Measurements from ENCODE around the gene SORBS1. TPM values are rescaled to one million over a fixed set of nuclear protein-coding genes. Genes with fewer than 3 reads are reported as not detected.
A peak's percentile ranks its signal among the peaks of the same experiment; 100 is the strongest.

The SORBS1 gene
- total RNA-seq (2021) (0.52 and 0.56 TPM in 2 replicates), Bru-seq, nascent RNA (percentile 13 among the genes with signal in this experiment), BruChase-seq, experiment 1, labeled RNA remaining after a 2-hour chase (percentile 14 among the genes with signal in this experiment), BruChase-seq, experiment 2, labeled RNA remaining after a 6-hour chase (percentile 11 among the genes with signal in this experiment)
- long read RNA-seq, partial matches to known transcripts, result 2 of 2 reads
- long read RNA-seq, other reads (novel, unspliced or antisense), result 0 of 2 reads

- BruUV-seq (replicated peaks), result no TSS peak
- CTCF ChIA-PET, result no interaction called here
- DNase-seq (ENCODE audit: low spot score), result peak; percentile 95
- no peaks in the 10 kb centered on the region for H3K4me1 ChIP-seq (ENCODE audit: insufficient read depth, low read length, poor library complexity, severe bottlenecking)
- TF ChIP-seq CTCF (conservative IDR thresholded peaks at IDR 0.05; ENCODE audit: low read depth, low read length), result no peak
- no peak for TF ChIP-seq EZH2 (IDR thresholded peaks at IDR 0.05; ENCODE audit: borderline replicate concordance, low read depth, low read length, poor library complexity, severe bottlenecking)
- H3K27me3 ChIP-seq (replicated peaks; ENCODE audit: insufficient read depth, low read depth, low read length, poor library complexity), result peaks cover 69% of the 10 kb centered on the region
- intact Hi-C loops (cut with micrococcal nuclease; ENCODE audit: unreplicated experiment), result no loop called here
- no peaks in the 10 kb centered on the region for H3K36me3 ChIP-seq (ENCODE audit: insufficient read depth, low read length, poor library complexity, severe bottlenecking)
- peak within 1 kb of the TSS; percentile 40 for H3K4me3 ChIP-seq (ENCODE audit: low read depth, low read length, poor library complexity, severe bottlenecking)
- H3K27ac ChIP-seq (ENCODE audit: low read depth, low read length, poor library complexity, severe bottlenecking), result no peak within 1 kb of the TSS
- no peaks in the 10 kb centered on the region for H3K9me3 ChIP-seq (ENCODE audit: low read depth, low read length, poor library complexity, severe bottlenecking)
- POLR2A ChIA-PET (ENCODE audit: low non-redundant PET), result no interaction called here
Measured at GRCh38 chr10:95561177-95561863, at the start of gene SORBS1. SORBS1 (minus strand) TSS chr10:95561371; CDS start chr10:95441135, 120,236 bp downstream.

- CTCF ChIA-PET, result no interaction called here
- no peak for DNase-seq (ENCODE audit: low spot score)
- H3K9me3 ChIP-seq (ENCODE audit: low read depth, low read length, poor library complexity, severe bottlenecking), result no peaks in the 10 kb centered on the region
- POLR2A ChIA-PET (ENCODE audit: low non-redundant PET), result no interaction called here
- intact Hi-C loops (cut with micrococcal nuclease; ENCODE audit: unreplicated experiment), result no loop called here
- H3K36me3 ChIP-seq (ENCODE audit: insufficient read depth, low read length, poor library complexity, severe bottlenecking), result peaks cover 55% of the 10 kb centered on the region
- no peak for TF ChIP-seq CTCF (conservative IDR thresholded peaks at IDR 0.05; ENCODE audit: low read depth, low read length)
- no peak for TF ChIP-seq EZH2 (IDR thresholded peaks at IDR 0.05; ENCODE audit: borderline replicate concordance, low read depth, low read length, poor library complexity, severe bottlenecking)
- no TSS peak for BruUV-seq (replicated peaks)
- H3K27ac ChIP-seq (ENCODE audit: low read depth, low read length, poor library complexity, severe bottlenecking), result no peak overlapping the region
- no peaks in the 10 kb centered on the region for H3K4me1 ChIP-seq (ENCODE audit: insufficient read depth, low read length, poor library complexity, severe bottlenecking)
- no peak overlapping the region for H3K4me3 ChIP-seq (ENCODE audit: low read depth, low read length, poor library complexity, severe bottlenecking)
- H3K27me3 ChIP-seq (replicated peaks; ENCODE audit: insufficient read depth, low read depth, low read length, poor library complexity), result no peaks in the 10 kb centered on the region
Measured at GRCh38 chr10:95610727-95611126, 49.6 kb upstream of the SORBS1 start.

- Histone ChIP-seq H3K36me3 (ENCODE audit: insufficient read depth, low read length, poor library complexity, severe bottlenecking) (peaks cover 27% of the 10 kb centered on the region), H3K4me3 (ENCODE audit: low read depth, low read length, poor library complexity, severe bottlenecking) (no peak overlapping the region), H3K27me3 (replicated peaks; ENCODE audit: insufficient read depth, low read depth, low read length, poor library complexity) (no peaks in the 10 kb centered on the region), H3K27ac (ENCODE audit: low read depth, low read length, poor library complexity, severe bottlenecking) (no peak overlapping the region), H3K9me3 (ENCODE audit: low read depth, low read length, poor library complexity, severe bottlenecking) (no peaks in the 10 kb centered on the region), H3K4me1 (ENCODE audit: insufficient read depth, low read length, poor library complexity, severe bottlenecking) (no peaks in the 10 kb centered on the region)
- no peak for DNase-seq (ENCODE audit: low spot score)
- intact Hi-C loops (cut with micrococcal nuclease; ENCODE audit: unreplicated experiment), result loop anchor here (10.0 kb wide), 1 partner anchor 472 kb away; no protein-coding TSS in a partner anchor
- TF ChIP-seq EZH2 (IDR thresholded peaks at IDR 0.05; ENCODE audit: borderline replicate concordance, low read depth, low read length, poor library complexity, severe bottlenecking), result no peak
- TF ChIP-seq CTCF (conservative IDR thresholded peaks at IDR 0.05; ENCODE audit: low read depth, low read length), result no peak
- POLR2A ChIA-PET (ENCODE audit: low non-redundant PET), result no interaction called here
- no TSS peak for BruUV-seq (replicated peaks)
- CTCF ChIA-PET, result no interaction called here
Measured at GRCh38 chr10:95606922-95607321, 45.8 kb upstream of the SORBS1 start.

Measured in A673 (cell line).